GM03348 (cell line): Measurements from ENCODE around the gene CMA1.
A peak's percentile ranks its signal among the peaks of the same experiment; 100 is the strongest.
"Not testable (repeated sequence)": the region's sequence is repeated elsewhere in the genome, so short reads cannot be mapped to it uniquely, and the experiment has no call there.

ENCODE experiments used
- DNase-seq: peaks from one replicate; pipeline ENCODE4 v3.0.0; 2012; ENCODE audit warnings: low spot score

Gene CMA1, protein sequence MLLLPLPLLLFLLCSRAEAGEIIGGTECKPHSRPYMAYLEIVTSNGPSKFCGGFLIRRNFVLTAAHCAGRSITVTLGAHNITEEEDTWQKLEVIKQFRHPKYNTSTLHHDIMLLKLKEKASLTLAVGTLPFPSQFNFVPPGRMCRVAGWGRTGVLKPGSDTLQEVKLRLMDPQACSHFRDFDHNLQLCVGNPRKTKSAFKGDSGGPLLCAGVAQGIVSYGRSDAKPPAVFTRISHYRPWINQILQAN

DNA sequence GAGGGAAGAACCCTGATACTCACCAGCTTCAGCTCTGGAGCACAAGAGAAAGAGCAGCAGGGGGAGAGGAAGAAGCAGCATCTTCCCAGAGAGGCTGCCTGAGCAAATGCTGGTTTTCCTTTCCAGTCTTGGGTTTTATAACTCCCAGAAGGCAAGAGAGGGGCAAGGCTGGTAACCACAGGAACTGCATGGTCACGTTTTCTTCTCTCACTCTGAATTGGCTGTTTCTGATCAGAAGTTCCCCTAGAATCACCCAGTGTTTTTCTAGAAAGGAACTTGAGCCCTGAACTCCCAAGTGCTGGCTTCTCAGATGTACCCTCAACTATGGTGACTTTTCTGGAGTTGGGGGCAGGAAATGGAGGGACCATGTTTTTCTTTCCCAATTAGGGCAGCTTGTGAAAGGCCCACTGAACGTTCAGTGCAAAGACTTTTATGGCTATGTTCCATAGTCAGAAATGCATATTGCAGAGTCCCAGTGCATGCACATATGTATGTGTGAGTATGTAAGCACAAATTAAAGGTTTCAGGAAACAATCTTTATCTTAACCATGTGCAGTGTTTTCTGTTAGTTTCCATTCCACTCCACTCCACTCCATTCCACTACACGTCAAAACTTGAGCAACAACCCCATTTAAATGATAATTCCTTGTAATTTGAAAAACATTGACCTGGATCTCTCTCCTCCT is at the start of gene CMA1:
Gene CMA1 (minus strand): TSS at position 111 of the 686 bp plus-strand sequence. CDS start 30 bp downstream, at position 81.
- no peak for DNase-seq

GRCh38 chr14:24556756-24557155 is 48.7 kb upstream of the CMA1 start:
- no peak for DNase-seq

- not testable (repeated sequence) for DNase-seq
Observed at GRCh38 chr14:24549064-24549463, 41.0 kb upstream of the CMA1 start.

DNA sequence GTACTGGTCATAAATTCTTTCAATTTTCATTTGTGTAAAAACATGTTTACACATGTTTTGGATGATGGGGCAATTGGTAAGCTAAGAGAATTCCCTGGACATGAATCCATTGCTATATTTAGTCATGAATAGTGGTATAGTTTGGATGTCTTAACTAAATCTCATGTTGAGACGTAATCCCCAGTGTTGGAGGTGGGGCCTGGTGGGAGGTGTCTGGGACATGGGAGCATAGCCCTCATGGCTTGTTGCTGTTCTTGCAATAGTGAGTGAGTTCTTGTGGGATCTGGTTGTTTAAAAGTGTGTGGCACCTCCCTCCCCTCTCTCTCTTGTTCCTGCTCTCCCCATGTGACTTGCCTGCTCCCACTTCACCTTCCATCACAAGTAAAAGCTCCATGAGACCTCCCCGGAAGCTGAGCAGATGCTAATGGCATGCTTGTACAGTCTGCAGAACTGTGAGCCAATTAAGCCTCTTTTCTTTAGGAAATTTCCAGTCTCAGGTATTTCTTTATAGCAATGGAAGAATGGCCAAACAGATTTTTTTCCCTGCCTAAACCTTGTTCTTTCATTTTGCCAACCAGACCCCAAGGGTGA is 34.4 kb upstream of the CMA1 start:
- no peak for DNase-seq

- DNase-seq, result no peak
Observed at GRCh38 chr14:24535737-24536136, 27.7 kb upstream of the CMA1 start.

GRCh38 chr14:24534286-24534685 is 26.2 kb upstream of the CMA1 start:
- DNase-seq, result no peak

GRCh38 chr14:24525877-24526620 is 18.0 kb upstream of the CMA1 start:
- DNase-seq, result not testable (repeated sequence)

DNA sequence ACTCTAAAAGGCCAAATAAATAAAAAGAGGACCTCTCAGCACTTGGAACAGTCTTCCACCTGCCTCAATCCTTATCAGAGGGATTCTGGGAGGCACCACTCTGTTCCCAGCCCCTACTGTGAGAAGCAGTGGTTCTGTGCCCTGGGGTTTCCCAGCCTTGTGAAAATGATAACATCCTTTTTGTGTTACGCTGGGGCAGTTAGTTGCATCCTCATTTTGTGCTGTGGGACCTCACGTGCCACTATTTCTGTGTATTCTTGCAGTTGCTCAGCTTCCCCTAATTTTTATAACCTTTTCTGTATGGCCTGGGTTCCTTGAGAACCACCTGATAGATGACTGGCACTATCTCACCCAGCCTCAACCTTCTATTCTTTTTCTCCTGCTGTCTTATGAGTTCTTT is 10.8 kb upstream of the CMA1 start:
- DNase-seq, result no peak

- DNase-seq, result no peak
Observed at GRCh38 chr14:24514209-24514608, 6.1 kb upstream of the CMA1 start.

DNA sequence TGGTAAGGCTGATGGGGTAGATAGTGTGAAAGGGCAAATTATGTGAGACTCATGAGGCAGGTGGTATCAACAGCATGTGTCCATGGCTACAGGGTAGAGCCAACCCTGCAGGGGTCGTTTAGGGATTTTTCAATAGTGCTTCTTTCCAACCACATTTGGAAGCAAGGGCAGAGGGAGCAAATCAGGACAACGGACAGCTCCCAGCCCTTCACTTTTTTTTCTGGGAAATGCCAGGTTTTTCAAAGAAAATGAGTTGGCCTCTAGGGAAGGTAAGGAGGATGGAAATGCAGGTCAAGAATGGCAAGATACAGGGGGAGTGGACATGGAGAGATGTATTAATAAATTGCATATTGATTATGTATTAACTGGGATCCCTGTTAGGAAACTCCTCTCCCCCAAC is 4.9 kb upstream of the CMA1 start:
- DNase-seq, result no peak

DNA sequence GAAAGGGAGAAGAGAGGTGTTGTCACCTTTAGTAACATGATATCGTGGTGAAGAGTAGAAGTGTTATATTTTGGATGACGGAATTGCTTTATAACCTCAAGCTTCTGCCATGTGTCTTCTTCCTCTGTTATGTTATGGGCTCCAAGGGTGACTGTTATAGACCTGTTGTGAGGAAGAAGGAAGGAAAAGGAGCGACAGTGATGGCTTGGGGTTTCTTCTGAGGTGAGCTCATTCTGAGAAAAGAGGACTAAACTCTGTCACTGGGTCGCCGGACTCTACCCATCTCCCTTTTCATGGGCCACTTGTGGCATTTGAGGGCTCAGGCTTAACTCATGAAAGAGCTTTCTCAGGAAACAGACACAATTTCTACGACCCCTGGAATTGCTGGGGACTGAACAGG is 1.6 kb downstream of the CMA1 start:
- DNase-seq, result no peak

DNA sequence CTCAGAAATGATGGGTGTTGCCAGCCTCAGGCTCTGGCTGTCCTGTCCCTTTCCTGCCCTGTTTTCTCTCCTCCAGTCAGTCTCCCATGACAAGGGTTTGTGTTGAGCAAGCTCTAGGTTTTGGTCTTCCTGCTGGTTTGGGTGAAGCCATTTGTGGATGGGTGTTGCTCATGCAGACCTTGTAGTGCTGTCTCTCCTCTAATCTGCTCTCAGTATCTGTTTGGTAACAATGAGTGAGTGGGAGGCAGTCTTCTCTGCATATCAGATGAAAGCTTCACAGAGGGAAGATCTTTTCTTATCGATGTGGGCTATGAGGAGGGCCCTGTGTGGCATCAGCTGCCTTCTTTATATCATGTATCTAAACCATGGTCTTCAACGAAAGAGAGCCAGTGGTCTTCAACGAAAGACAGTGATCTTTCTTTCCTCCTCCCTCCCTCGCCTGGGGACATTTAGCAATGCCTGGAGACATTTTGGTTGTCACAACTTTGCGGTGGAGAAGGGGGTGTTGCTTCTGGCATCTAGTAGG is 3.6 kb downstream of the CMA1 start:
- no peak for DNase-seq

GRCh38 chr14:24491586-24492408 is 16.3 kb downstream of the CMA1 start:
- DNase-seq, result not testable (repeated sequence)

DNA sequence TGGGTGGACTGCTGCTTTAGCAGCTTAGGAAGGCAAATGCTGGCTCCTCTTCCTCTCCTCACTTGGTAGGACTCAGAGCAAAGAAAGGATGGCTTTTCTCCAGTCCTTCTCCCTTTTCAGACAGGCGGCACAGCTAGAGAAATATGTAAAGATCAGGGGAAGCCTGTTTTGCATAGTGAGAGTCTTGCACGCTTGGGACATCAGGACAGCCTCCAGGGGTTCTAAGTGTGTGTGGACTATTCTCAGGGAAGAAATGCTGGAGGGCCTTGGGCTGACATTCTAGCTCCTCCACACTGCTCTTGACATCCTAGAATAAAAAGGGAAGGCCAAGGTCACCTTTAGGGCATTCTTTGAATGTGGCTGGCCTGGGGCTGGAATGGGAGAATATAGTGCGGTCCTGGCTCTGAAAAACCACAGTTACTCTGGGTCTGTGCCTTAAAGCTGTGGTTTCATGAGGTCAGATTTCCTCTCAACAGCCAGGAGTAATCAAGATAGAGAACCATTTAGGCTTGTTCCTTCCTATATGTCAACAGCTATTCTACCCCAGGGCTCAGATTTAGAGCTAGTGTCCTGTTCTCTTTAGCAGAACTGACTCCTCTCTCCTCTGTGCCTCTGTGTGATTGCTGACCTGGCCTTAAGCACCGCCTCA is 24.3 kb downstream of the CMA1 start:
- DNase-seq, result no peak

DNA sequence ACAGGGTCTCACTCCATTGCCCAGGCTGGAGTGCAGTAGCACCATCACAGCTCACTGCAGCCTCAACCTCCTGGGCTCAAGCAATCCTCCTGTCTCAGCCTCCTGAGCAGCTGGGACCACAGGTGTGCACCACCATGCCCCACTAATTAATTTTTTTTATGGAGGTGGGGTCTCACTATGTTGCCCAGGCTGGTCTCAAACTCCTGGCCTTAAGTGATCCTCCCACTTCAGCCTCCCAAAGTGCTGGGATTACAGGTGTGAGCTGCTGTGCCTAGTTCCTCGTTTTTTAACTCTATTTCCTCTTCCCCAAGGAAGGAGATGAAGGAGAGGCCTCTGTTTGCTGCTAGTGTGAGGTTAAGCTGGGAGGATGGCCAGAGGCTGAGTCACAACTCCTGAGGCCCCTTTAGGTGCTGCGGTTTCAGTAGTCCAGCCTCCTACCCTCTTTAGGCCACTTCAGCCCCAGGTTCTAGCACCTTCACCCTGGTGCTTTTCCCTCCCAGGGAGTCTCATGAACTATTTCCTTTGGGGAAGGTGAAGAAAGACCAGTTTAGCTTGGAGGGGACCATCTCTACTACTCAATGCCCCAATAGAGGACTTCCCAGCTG is 25.3 kb downstream of the CMA1 start:
- not testable (repeated sequence) for DNase-seq

- peak; percentile 69 for DNase-seq
Observed at GRCh38 chr14:24481622-24482324, 26.3 kb downstream of the CMA1 start.

GRCh38 chr14:24479999-24480398 is 28.1 kb downstream of the CMA1 start:
- not testable (repeated sequence) for DNase-seq

DNA sequence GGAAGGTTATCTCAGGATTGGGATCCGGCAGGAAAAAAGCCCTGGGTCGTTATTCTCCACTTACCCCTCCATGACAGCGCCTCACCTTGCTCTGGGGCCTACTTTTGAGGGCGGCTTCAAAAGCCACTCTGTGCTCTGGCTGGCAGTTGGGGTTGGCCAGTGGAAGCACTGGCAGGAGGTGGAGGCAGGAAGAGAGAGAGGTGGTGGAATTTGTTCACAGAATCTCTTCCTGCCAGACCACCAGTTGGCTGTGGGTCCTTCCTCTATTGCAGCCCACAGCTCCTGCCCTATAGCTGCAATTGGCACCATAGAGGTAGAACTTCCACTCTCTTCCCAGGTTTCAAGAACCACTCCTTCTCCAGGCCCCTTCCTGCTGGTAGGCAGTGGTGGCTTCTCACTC is 32.8 kb downstream of the CMA1 start:
- no peak for DNase-seq

- no peak for DNase-seq
Observed at GRCh38 chr14:24473211-24473610, 34.9 kb downstream of the CMA1 start.

- not testable (repeated sequence) for DNase-seq
Observed at GRCh38 chr14:24470450-24470849, 37.6 kb downstream of the CMA1 start.
